Activated CD4-positive, alpha-beta T cell treated with anti-CD3 and anti-CD28 coated beads, Interleukin-2, amount 10 ng/mL, durations not matched to agents 24 days and 14 days (primary cell): Measurements from ENCODE around the gene EIF4B. TPM values are rescaled to one million over a fixed set of nuclear protein-coding genes. Genes with fewer than 3 reads are reported as not detected.

Source experiments
- DNase-seq: peaks from one replicate; pipeline ENCODE4 v3.0.0; 2022
- H3K27ac Mint-ChIP-seq: one replicate; pipeline ENCODE4 v1.8.0; 2022; ENCODE audit warnings: mild to moderate bottlenecking, mixed read lengths
- H3K27me3 Mint-ChIP-seq: one replicate; pipeline ENCODE4 v1.8.0; 2022; ENCODE audit warnings: mixed read lengths
- H3K36me3 Mint-ChIP-seq: one replicate; pipeline ENCODE4 v1.8.0; 2022; ENCODE audit warnings: low read depth, mild to moderate bottlenecking, mixed read lengths
- H3K4me1 Mint-ChIP-seq: one replicate; pipeline ENCODE4 v1.8.0; 2021; ENCODE audit warnings: mixed read lengths
- H3K4me3 Mint-ChIP-seq: one replicate; pipeline ENCODE4 v1.8.0; 2022; ENCODE audit warnings: mild to moderate bottlenecking, moderate library complexity, mixed read lengths
- H3K9me3 Mint-ChIP-seq: one replicate; pipeline ENCODE4 v1.8.0; 2021; ENCODE audit warnings: mixed read lengths
- intact Hi-C: fragments of 100-400 bp; cut with micrococcal nuclease; formaldehyde crosslinking; loops from one replicate; pipeline ENCODE4 v1.15.1; 2023
- total RNA-seq: library from RNA; stranded (reverse); gene quantifications from 2 replicates; pipeline ENCODE4 v1.2.3, GENCODE V29; 2022

EIF4B gene
- total RNA-seq, 1 donor from 2014 or later: 500 TPM

- intact Hi-C loops: no loop called here
- peaks cover 9% of the 10 kb centered on the region for H3K4me1 Mint-ChIP-seq
- H3K27ac Mint-ChIP-seq: no peak overlapping the region
- no peak overlapping the region for H3K4me3 Mint-ChIP-seq
- H3K27me3 Mint-ChIP-seq: no peaks in the 10 kb centered on the region
- no peak for DNase-seq
- H3K36me3 Mint-ChIP-seq: peaks cover 41% of the 10 kb centered on the region
- no peaks in the 10 kb centered on the region for H3K9me3 Mint-ChIP-seq
Measured at GRCh38 chr12:53070877-53071492, 64.7 kb downstream of the EIF4B start.

- intact Hi-C loops: no loop called here
- Mint-ChIP-seq H3K4me1 (peaks cover 5% of the 10 kb centered on the region), H3K27me3 (no peaks in the 10 kb centered on the region), H3K36me3 (peaks cover 41% of the 10 kb centered on the region), H3K4me3 (no peak overlapping the region), H3K9me3 (no peaks in the 10 kb centered on the region), H3K27ac (no peak overlapping the region)
- DNase-seq: no peak
Measured at GRCh38 chr12:53071591-53072551, 65.6 kb downstream of the EIF4B start.

DNA sequence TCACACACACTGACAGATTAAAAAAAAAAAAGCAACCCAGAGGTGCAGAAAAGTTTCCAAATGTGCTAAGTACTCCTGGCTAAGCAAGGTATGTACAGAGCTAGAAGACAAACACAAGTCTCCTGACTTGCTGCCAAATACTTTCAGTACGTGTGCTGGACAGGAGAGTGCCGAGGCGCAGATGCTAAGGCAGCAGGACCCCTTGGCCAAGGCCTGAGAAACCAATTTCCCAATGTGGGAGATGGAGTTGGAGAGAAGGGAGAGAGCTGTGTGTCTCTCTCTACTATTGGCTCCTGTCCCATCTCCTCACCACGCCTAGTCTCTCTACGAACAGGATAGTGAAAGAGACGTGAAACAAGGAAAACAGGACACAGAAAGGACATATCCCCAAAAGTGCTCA lies 67.6 kb downstream of the EIF4B start:
- no peaks in the 10 kb centered on the region for H3K9me3 Mint-ChIP-seq
- H3K4me3 Mint-ChIP-seq: no peak overlapping the region
- H3K27me3 Mint-ChIP-seq: no peaks in the 10 kb centered on the region
- intact Hi-C loops: no loop called here
- H3K36me3 Mint-ChIP-seq: peaks cover 47% of the 10 kb centered on the region
- no peak overlapping the region for H3K27ac Mint-ChIP-seq
- no peak for DNase-seq
- peaks cover 15% of the 10 kb centered on the region for H3K4me1 Mint-ChIP-seq

DNA sequence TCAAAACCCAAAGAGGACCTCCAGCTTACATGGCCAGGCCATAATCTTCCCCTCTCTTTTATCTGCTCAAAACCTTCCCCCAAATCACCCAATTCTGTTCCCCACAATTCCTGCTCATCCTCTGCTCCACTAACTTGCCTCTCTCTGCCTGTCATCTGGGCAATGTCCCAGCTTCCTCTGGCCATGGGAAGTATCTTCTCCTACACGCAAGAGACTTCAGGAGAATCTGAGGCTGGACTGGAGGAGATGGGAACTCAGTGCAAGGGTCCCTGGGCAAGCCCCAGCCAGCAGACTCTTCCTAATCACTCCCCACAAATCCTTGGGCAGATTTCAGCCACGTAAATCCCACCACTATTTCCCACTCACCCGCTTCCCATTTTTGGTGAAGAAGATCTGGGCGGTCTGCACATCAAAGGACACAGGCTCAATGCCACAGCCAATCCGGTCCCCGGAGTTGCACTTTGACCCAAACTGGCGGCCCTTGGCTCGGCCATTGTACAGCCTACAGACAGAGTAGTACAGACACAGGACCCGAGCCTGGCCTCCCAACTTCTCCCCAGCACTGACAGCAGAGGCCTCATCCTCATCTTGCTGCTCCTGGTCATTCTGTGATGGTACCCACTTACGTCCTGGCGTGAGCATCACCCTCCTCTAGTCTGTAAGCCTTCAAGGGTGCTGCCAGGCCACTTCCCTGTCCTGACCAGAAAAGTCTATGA lies 68.2 kb downstream of the EIF4B start:
- Mint-ChIP-seq H3K27me3 (no peaks in the 10 kb centered on the region), H3K4me3 (no peak overlapping the region), H3K4me1 (peaks cover 18% of the 10 kb centered on the region), H3K9me3 (no peaks in the 10 kb centered on the region), H3K27ac (no peak overlapping the region), H3K36me3 (peaks cover 43% of the 10 kb centered on the region)
- intact Hi-C loops: no loop called here
- no peak for DNase-seq

- Mint-ChIP-seq H3K9me3 (no peaks in the 10 kb centered on the region), H3K36me3 (peaks cover 43% of the 10 kb centered on the region), H3K27me3 (no peaks in the 10 kb centered on the region), H3K4me1 (peaks cover 22% of the 10 kb centered on the region), H3K27ac (peak overlapping the region; percentile 3), H3K4me3 (no peak overlapping the region)
- no peak for DNase-seq
- intact Hi-C loops: no loop called here
Measured at GRCh38 chr12:53074999-53075370, 68.7 kb downstream of the EIF4B start.

GRCh38 chr12:53076461-53076860 lies 70.2 kb downstream of the EIF4B start:
- Mint-ChIP-seq H3K27ac (no peak overlapping the region), H3K9me3 (no peaks in the 10 kb centered on the region), H3K4me3 (no peak overlapping the region), H3K27me3 (peaks cover 1% of the 10 kb centered on the region), H3K36me3 (peaks cover 35% of the 10 kb centered on the region), H3K4me1 (peaks cover 25% of the 10 kb centered on the region)
- intact Hi-C loops: no loop called here
- DNase-seq: no peak

GRCh38 chr12:53077030-53077429 lies 70.8 kb downstream of the EIF4B start:
- Mint-ChIP-seq H3K36me3 (peaks cover 35% of the 10 kb centered on the region), H3K27ac (no peak overlapping the region), H3K4me1 (peaks cover 25% of the 10 kb centered on the region), H3K9me3 (no peaks in the 10 kb centered on the region), H3K4me3 (peak overlapping the region; percentile 67), H3K27me3 (peaks cover 2% of the 10 kb centered on the region)
- DNase-seq: no peak
- intact Hi-C loops: no loop called here

- Mint-ChIP-seq H3K9me3 (no peaks in the 10 kb centered on the region), H3K27me3 (peaks cover 2% of the 10 kb centered on the region), H3K27ac (peak overlapping the region; percentile 93), H3K4me3 (peak overlapping the region; percentile 93), H3K36me3 (peaks cover 29% of the 10 kb centered on the region), H3K4me1 (peaks cover 25% of the 10 kb centered on the region)
- no peak for DNase-seq
- intact Hi-C loops: loop anchor here (1.0 to 2.0 kb wide), 3 partner anchors 20 to 32 kb away; no protein-coding TSS in a partner anchor
Measured at GRCh38 chr12:53078425-53079225, 72.4 kb downstream of the EIF4B start.

DNA sequence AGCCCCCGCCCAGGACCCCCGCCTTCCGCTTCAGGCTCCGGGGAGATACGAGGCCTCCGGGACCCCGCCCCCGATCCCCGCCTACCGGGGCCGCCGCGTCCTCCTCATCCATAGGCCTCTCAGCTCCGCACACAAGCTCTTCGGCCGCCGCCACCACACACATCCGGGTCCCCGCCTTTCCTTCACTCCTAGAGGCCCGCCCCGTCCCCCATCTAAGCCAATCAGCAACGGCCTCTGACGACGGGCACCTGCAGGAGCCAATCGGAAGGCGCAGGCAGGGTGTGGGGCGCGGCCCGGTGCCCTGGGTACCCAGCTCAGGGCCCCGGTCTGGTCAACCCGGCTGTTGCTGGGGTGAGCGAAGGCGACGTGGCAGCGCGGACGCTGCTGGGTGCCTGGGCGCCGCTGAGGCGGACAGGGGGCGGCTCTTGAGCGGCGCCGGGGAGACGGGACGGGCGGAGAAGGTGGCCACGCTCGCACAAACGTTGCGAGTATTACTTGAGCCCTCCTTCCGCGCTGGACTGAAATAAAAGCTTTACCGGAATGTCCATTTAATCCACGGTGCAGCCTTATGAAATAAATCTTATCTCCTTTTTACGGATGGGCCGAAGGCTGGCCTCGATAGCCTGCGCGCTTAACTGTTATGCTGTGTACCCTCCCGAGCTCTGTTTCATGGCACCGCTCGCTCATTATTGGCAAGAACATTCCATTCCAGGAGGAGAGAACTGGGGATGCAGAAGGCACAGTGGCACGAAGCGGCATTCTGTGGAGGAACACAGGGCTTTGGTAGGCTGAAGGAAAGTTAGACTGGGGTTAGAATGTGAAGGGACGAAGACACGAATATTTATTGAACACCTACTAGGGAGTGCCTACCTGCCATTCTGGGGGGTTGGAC lies 73.2 kb downstream of the EIF4B start, which contains the start of gene SPRYD3:
SPRYD3 (minus strand) TSS at position 165 of the 892 bp plus-strand sequence; CDS start at position 108, 57 bp downstream.
- peak within 1 kb of the TSS; percentile 93 for H3K4me3 Mint-ChIP-seq
- intact Hi-C loops: loop anchor here (1.0 to 2.0 kb wide), 3 partner anchors 19 to 33 kb away; no protein-coding TSS in a partner anchor
- H3K36me3 Mint-ChIP-seq: peaks cover 22% of the 10 kb centered on the region
- H3K27ac Mint-ChIP-seq: peak within 1 kb of the TSS; percentile 93
- H3K27me3 Mint-ChIP-seq: peaks cover 2% of the 10 kb centered on the region
- peak; percentile 99 for DNase-seq
- no peaks in the 10 kb centered on the region for H3K9me3 Mint-ChIP-seq
- peaks cover 23% of the 10 kb centered on the region for H3K4me1 Mint-ChIP-seq

- Mint-ChIP-seq H3K9me3 (no peaks in the 10 kb centered on the region), H3K27ac (no peak overlapping the region), H3K27me3 (peaks cover 16% of the 10 kb centered on the region), H3K4me3 (no peak overlapping the region), H3K4me1 (peaks cover 17% of the 10 kb centered on the region), H3K36me3 (no peaks in the 10 kb centered on the region)
- DNase-seq: no peak
- intact Hi-C loops: no loop called here
Measured at GRCh38 chr12:53082637-53083175, 76.5 kb downstream of the EIF4B start.

GRCh38 chr12:53086361-53086760 lies 80.1 kb downstream of the EIF4B start:
- H3K27me3 Mint-ChIP-seq: peaks cover 33% of the 10 kb centered on the region
- H3K27ac Mint-ChIP-seq: no peak overlapping the region
- H3K4me3 Mint-ChIP-seq: no peak overlapping the region
- H3K9me3 Mint-ChIP-seq: no peaks in the 10 kb centered on the region
- no peak for DNase-seq
- intact Hi-C loops: no loop called here
- peaks cover 2% of the 10 kb centered on the region for H3K4me1 Mint-ChIP-seq
- H3K36me3 Mint-ChIP-seq: no peaks in the 10 kb centered on the region

GRCh38 chr12:53090105-53090504 lies 83.8 kb downstream of the EIF4B start:
- no peaks in the 10 kb centered on the region for H3K36me3 Mint-ChIP-seq
- H3K9me3 Mint-ChIP-seq: no peaks in the 10 kb centered on the region
- peaks cover 39% of the 10 kb centered on the region for H3K27me3 Mint-ChIP-seq
- intact Hi-C loops: no loop called here
- no peak overlapping the region for H3K4me3 Mint-ChIP-seq
- DNase-seq: no peak
- no peak overlapping the region for H3K27ac Mint-ChIP-seq
- H3K4me1 Mint-ChIP-seq: no peaks in the 10 kb centered on the region
